ENCODE measurements around the gene MAGI2. TPM values are rescaled to one million over a fixed set of nuclear protein-coding genes. Genes with fewer than 3 reads are reported as not detected.

MAGI2 gene
- total RNA-seq, 4 donors from 2014 or later = 0.90 to 2.4 (median 0.99) TPM

DNA sequence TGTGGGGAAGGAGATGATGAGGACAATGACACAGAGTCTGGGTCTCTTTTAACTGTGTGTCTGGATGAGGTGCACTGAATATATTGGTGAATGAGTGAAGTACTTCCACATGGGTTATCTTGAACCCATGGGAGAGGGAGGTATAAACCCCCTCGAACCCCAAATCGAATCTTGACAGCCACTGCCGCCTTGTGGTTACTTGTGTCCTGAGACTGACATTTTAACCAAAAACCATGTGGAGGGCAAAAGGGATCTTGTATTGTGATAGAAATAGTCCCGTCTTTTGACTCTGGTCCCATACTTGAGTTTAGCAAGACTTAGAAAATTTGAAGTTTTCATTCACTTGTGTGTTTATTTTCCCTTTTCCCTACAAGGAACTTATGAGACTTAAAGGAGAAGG, 1371.6 kb downstream of the MAGI2 start:
- intact Hi-C loops (cut with DNase I; ENCODE audit: low total_unique reads) = no loop called here
- Histone ChIP-seq H3K9me3 (no peaks in the 10 kb centered on the region), H3K27me3 (no peaks in the 10 kb centered on the region), H3K27ac (no peak overlapping the region), H3K4me3 (no peak overlapping the region), H3K4me1 (no peaks in the 10 kb centered on the region), H3K36me3 (no peaks in the 10 kb centered on the region)
- in situ Hi-C loops (cut with MboI; ENCODE audit: low sequenced_read_pairs in 4 of 4) = no loop called here
- TF ChIP-seq POLR2A (IDR thresholded peaks at IDR 0.05) (no peak), CTCF (IDR thresholded peaks at IDR 0.05 in 4 of 5, conservative IDR thresholded peaks at IDR 0.05 in 1 of 5) (no peak)
- DNase-seq = no peak
- no peak for ATAC-seq

DNA sequence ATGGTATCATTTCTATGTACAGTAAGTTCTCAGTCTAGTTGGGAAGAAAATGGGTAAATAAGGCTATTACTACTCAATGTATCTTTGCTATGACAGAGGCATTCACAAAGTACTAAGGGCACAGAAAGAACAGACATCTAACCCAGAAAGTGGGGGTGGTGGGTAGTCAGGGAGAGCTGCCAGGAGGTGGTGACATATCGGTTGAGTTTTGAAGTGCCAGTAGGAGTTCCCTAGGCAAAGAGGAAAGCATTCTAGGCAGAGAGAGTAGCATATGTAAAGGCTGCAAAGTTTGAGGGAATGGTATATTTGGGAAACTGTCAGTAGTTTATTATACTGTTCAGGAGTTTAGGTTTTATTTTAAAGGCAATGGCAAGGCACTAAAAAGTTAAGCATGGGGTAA, 1372.1 kb downstream of the MAGI2 start:
- in situ Hi-C loops (cut with MboI; ENCODE audit: low sequenced_read_pairs in 4 of 4) (no loop called here), intact Hi-C loops (cut with DNase I; ENCODE audit: low total_unique reads) (no loop called here)
- no peak overlapping the region for H3K27ac ChIP-seq
- no peaks in the 10 kb centered on the region for H3K4me1 ChIP-seq
- no peak for TF ChIP-seq CTCF (IDR thresholded peaks at IDR 0.05 in 4 of 5, conservative IDR thresholded peaks at IDR 0.05 in 1 of 5)
- TF ChIP-seq POLR2A (IDR thresholded peaks at IDR 0.05) = no peak
- DNase-seq = no peak
- H3K4me3 ChIP-seq = no peak overlapping the region
- H3K27me3 ChIP-seq = no peaks in the 10 kb centered on the region
- H3K9me3 ChIP-seq = no peaks in the 10 kb centered on the region
- no peak for ATAC-seq
- no peaks in the 10 kb centered on the region for H3K36me3 ChIP-seq

- ATAC-seq = no peak
Measured at GRCh38 chr7:78080811-78081210, 1372.7 kb downstream of the MAGI2 start.

GRCh38 chr7:78080241-78080640, 1373.2 kb downstream of the MAGI2 start:
- Histone ChIP-seq H3K27ac (no peak overlapping the region), H3K4me1 (no peaks in the 10 kb centered on the region), H3K9me3 (no peaks in the 10 kb centered on the region), H3K27me3 (no peaks in the 10 kb centered on the region), H3K36me3 (no peaks in the 10 kb centered on the region), H3K4me3 (no peak overlapping the region)
- TF ChIP-seq CTCF (IDR thresholded peaks at IDR 0.05 in 4 of 5, conservative IDR thresholded peaks at IDR 0.05 in 1 of 5) = no peak
- no peak for TF ChIP-seq POLR2A (IDR thresholded peaks at IDR 0.05)
- no peak for ATAC-seq
- DNase-seq = no peak
- in situ Hi-C loops (cut with MboI; ENCODE audit: low sequenced_read_pairs in 4 of 4) (no loop called here), intact Hi-C loops (cut with DNase I; ENCODE audit: low total_unique reads) (no loop called here)

More at GRCh38 chr7:78080811-78081210, 1372.7 kb downstream of the MAGI2 start:
- Histone ChIP-seq H3K4me3 (no peak overlapping the region), H3K27ac (no peak overlapping the region), H3K27me3 (no peaks in the 10 kb centered on the region), H3K4me1 (no peaks in the 10 kb centered on the region), H3K36me3 (no peaks in the 10 kb centered on the region), H3K9me3 (no peaks in the 10 kb centered on the region)
- in situ Hi-C loops (cut with MboI; ENCODE audit: low sequenced_read_pairs in 4 of 4) (no loop called here), intact Hi-C loops (cut with DNase I; ENCODE audit: low total_unique reads) (no loop called here)
- no peak for DNase-seq
- TF ChIP-seq POLR2A (IDR thresholded peaks at IDR 0.05) (no peak), CTCF (IDR thresholded peaks at IDR 0.05 in 4 of 5, conservative IDR thresholded peaks at IDR 0.05 in 1 of 5) (no peak)

DNA sequence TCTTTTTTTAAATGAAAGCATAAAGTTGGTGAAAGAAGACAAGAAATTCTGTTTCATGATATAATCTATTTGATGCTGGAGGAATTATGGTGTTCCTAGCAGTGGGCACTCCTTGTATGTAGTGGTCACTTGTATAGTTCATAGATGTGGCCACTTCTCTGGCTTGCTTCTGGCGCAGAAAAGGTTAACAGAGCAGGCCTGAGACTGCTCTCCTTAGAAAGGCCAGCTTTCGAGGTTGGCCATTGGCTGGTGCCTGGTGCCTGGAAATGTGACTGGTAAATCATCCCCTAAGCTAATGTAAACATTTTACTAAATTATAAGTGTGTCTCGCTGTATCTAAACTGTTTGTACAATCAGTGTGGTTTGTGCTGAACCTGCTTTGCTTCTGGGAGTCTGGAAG, 1378.8 kb downstream of the MAGI2 start:
- Histone ChIP-seq H3K9me3 (no peaks in the 10 kb centered on the region), H3K27me3 (no peaks in the 10 kb centered on the region), H3K27ac (no peak overlapping the region), H3K36me3 (no peaks in the 10 kb centered on the region), H3K4me3 (no peak overlapping the region), H3K4me1 (no peaks in the 10 kb centered on the region)
- intact Hi-C loops (cut with DNase I; ENCODE audit: low total_unique reads) = no loop called here
- DNase-seq (no peak), ATAC-seq (no peak)
- in situ Hi-C loops (cut with MboI; ENCODE audit: low sequenced_read_pairs in 4 of 4) = no loop called here
- TF ChIP-seq CTCF (IDR thresholded peaks at IDR 0.05 in 4 of 5, conservative IDR thresholded peaks at IDR 0.05 in 1 of 5) = no peak
- no peak for TF ChIP-seq POLR2A (IDR thresholded peaks at IDR 0.05)
